Hematopoietic multipotent progenitor cell treated with erythropoietin and hydrocortisone succinate and interleukin-3 and kit ligand, for 4 days (in vitro differentiated cells): ENCODE data around the gene SLC9C2.
"Not testable (repeated sequence)": the region's sequence is repeated elsewhere in the genome, so short reads cannot be mapped to it uniquely, and the experiment has no call there.

Source experiments
- DNase-seq: peaks from one replicate; pipeline ENCODE4 v3.0.0-alpha.2; 2015

The SLC9C2 gene

GRCh38 chr1:173482683-173483082 lies 120.2 kb downstream of the SLC9C2 start:
- no peak for DNase-seq

DNA sequence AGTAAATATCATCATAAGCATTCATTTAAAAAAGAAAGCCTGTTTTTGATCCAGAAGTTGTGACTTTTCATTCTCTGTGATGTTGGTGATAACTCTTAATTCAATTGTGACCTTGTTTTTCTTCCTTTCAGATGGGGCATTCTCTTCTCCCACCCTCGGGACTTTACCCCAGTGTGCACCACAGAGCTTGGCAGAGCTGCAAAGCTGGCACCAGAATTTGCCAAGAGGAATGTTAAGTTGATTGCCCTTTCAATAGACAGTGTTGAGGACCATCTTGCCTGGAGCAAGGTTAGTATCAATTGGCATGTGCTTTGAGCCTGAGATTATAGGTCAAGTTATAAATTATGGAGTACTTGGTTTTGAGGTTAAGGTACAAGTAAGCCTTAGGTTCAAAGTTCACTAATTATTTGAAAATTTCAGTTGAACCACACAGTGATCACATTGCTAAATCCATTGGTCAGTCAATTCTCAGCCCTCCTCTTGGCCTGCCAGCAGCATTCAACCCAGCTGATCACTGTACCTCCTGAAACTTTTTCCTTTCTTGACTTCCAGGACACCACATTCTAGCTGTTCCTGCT lies 121.6 kb downstream of the SLC9C2 start:
- DNase-seq = no peak

DNA sequence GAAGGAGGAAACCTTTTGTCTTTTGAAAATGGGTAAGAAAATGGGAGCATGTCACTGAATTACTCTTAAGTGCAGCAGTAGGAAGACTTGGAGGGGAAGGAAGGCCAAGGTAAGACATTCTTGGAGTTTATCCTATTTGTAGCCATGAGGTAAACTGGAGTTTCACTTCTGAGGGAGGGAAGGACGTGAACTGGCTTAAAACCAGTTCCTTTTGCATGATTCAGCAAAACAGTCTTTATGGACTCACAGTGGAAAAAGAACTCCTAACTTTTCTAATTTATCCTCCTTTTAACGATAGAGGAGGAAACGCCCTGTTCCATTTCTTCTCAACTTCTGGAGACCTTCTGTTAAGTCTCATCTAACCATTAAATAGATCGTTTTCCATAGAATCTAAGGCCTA lies 123.2 kb downstream of the SLC9C2 start:
- no peak for DNase-seq

GRCh38 chr1:173478094-173478674 lies 124.7 kb downstream of the SLC9C2 start:
- peak; percentile 53 for DNase-seq

GRCh38 chr1:173477286-173478093 lies 125.4 kb downstream of the SLC9C2 start, which contains the start of gene PRDX6:
TSS of gene PRDX6 (plus strand) at chr1:173477335. CDS start at chr1:173477398, 63 bp downstream.
- DNase-seq = peak; percentile 61

DNA sequence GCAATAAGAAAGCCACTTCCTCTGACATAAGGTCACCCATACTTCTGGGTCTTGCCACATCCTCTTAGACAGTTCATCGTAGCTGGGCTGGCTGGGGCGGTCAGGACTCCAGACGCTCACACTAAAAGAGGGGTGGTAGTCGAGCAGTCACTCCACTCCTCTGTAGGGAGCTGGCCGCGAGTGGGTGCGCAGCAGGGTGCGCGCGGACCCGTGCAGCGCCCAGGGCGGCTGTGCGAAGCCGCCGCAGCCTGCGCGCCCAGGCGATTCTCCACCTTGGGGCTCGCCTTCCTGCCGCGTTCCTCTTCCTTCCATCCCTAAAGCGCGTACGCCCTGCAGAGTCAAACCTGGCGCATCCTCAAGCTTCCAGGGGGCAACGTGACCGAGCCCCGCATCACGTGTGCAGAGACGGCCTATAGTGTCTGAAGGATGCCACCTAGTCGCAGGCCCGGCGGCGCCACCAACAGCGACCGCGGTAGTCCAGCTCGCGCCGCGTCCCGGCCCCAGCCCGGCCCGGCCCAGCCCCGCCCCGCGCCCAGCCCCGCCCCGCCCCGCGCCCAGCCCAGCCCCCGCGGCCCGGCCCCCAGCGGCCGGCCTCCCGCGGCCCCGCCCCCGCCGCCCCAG lies 126.1 kb downstream of the SLC9C2 start:
- peak; percentile 97 for DNase-seq

- peak; percentile 20 for DNase-seq
Measured at GRCh38 chr1:173476197-173476664, 126.6 kb downstream of the SLC9C2 start.

DNA sequence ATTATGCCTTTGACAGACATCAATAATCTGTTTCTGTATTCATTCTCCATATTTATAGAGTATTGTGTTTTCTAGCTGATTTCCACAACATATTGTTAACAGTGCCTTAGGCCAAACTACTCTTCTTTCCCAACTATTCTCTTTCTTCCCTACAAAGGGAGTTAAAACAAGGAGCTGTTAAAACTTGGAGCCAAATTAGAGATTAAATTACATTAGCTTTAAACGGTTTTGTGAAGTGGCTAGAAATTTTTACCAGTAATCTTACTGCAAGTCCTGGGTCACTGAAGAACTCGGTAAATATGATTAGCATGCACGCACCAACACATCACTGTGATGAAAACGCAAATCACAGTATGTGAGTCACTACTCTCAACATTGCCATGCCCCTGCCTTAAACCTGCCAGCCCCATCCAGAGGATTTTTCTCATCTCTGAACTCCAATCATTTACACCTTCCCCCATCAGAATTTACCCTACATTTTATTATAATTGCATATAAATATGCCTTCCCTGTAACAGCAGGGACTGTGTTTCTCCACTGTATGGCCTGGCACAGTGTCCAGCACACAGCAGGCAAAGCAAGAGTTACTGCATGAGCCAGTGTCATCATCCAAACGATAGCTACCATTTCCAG lies 127.2 kb downstream of the SLC9C2 start:
- DNase-seq = no peak

DNA sequence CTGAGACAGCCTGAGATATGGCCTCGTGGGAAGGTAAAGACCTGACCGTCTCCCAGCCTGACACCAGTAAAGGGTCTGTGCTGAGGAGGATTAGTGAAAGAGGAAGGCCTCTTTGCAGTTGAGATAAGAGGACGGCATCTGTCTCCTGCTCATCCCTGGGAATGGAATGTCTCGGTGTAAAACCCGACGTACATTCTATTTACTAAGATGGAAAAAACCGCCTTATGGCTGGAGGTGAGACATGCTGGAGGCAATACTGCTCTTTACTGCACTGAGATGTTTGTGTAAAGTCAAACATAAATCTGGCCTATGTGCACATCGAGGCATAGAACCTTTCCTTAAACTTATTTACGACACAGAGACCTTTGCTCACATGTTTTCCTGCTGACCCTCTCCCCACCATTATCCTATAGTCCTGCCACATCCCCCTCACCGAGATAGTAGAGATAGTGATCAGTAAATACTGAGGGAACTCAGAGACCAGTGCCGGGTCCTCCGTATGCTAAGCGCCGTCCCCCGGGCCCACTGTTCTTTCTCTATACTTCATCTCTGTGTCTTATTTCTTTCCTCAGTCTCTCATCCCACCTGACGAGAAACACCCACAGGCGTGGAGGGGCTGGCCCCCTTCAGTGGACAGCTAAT lies 128.0 kb downstream of the SLC9C2 start:
- DNase-seq = not testable (repeated sequence)

GRCh38 chr1:173474097-173474779 lies 128.6 kb downstream of the SLC9C2 start:
- DNase-seq = no peak

- no peak for DNase-seq
Measured at GRCh38 chr1:173473599-173474011, 129.3 kb downstream of the SLC9C2 start.

DNA sequence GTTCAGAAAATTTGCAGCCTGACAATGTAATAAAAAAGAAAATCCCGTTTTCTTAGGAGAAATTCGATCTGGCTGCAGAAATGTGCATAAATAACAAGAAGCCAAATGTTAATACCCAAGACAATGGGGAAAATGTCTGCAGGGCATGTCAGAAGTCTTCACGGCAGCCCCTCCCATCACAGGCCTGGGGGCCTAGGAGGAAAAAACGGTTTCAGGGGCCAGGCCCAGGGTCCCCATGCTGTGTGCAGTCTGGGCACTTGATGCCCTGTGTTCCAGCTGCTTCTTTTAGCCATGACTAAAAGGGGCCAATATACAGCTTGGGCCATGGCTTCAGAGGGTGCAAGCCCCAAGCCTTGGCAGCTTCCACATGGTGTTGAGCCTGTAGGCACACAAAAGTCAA lies 132.3 kb downstream of the SLC9C2 start:
- DNase-seq = no peak

- no peak for DNase-seq
Measured at GRCh38 chr1:173469656-173470055, 133.2 kb downstream of the SLC9C2 start.

- no peak for DNase-seq
Measured at GRCh38 chr1:173467426-173467825, 135.4 kb downstream of the SLC9C2 start.

- DNase-seq = not testable (repeated sequence)
Measured at GRCh38 chr1:173464185-173464584, 138.7 kb downstream of the SLC9C2 start.

DNA sequence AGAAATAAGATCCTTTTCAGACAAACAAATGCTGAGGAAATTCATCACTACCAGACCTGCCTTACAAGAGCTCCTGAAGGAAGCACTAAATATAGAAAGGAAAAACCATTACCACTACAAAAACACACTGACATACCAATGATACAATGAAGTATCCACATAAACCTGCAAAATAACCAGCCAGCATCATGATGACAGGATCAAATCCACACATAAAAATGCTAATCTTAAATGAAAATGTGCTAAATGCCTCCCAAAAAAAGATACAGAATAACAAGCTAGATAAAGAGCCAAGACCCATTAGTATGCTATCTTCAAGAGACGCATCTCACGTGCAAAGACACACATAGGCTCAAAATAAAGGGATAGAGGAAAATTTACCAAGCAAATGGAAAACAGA lies 140.2 kb downstream of the SLC9C2 start:
- not testable (repeated sequence) for DNase-seq

DNA sequence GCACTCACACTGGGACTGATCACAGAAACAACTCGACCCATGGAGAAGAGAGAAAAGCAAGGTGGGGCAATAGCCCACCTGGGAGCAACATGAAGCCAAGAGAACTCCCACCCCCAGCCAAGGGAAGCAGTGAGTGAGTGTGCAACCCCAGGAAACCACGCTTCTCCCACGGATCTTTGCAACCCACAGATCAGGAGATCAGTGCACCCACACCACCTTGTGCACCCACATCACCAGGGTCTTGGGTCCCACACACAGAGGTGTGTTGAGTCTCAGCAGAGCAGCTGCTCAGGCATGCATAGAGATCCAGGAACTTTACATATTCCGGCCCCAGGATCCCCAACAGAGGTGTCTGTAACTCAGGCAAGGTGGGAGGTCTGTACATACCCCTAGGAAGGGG lies 143.0 kb downstream of the SLC9C2 start:
- DNase-seq = no peak

- no peak for DNase-seq
Measured at GRCh38 chr1:173454966-173455524, 147.8 kb downstream of the SLC9C2 start.

- no peak for DNase-seq
Measured at GRCh38 chr1:173453982-173454381, 148.9 kb downstream of the SLC9C2 start.

DNA sequence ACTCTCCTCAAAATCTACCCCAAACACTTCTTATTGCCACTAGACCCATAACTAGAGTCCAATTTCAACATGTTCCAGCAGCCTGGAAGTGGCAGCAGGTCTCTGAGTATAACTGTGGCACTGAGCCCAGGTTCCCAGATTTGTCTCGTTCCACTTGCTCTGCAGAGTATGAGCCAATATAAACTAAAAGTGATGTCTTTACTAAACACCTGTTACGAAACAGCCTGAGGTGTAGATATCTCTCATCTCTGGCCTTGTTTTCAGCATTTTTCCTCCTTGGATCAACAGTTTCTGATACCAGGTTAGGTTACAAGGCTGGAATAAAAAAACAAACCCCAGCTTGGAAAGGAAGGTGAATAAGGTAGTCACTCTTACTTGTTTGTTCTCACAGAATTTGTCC lies 150.9 kb downstream of the SLC9C2 start:
- no peak for DNase-seq
